WTC11 (cell line): ENCODE data around the gene GGTLC1. TPM values are rescaled to one million over a fixed set of nuclear protein-coding genes. Genes with fewer than 3 reads are reported as not detected.
"Not testable (repeated sequence)": the region's sequence is repeated elsewhere in the genome, so short reads cannot be mapped to it uniquely, and the experiment has no call there.

Experiments
- ATAC-seq: fragments of 200-7000 bp; cut with Tn5 transposase; 2 replicates; pipeline ENCODE4 v1.10.0; 2021; ENCODE audit warnings: mild to moderate bottlenecking, moderate library complexity
- CTCF ChIA-PET: fragments of 300-600 bp; sonication (Branson Sonifier 250); formaldehyde crosslinking; loops from one replicate; lab custom pipeline; 2021; ENCODE audit warnings: antibody characterized with exemption; lab: Charles Lee
- POLR2A ChIA-PET: fragments of 350-600 bp; sonication (Branson Sonifier 250); formaldehyde crosslinking; loops from one replicate; lab custom pipeline; 2021; ENCODE audit warnings: antibody characterized with exemption; lab: Charles Lee
- DNase-seq: peaks from one replicate; pipeline ENCODE4 v3.0.0; 2021; ENCODE audit warnings: low spot score
- H3K27ac Mint-ChIP-seq: 2 replicates; pipeline ENCODE4 v1.8.0; 2021; ENCODE audit warnings: mixed read lengths
- H3K27me3 Mint-ChIP-seq: 2 replicates; pipeline ENCODE4 v1.8.0; 2021; ENCODE audit warnings: low read depth, mild to moderate bottlenecking, moderate library complexity, mixed read lengths
- H3K36me3 Mint-ChIP-seq: 2 replicates; pipeline ENCODE4 v1.8.0; 2021; ENCODE audit warnings: mixed read lengths
- H3K4me1 Mint-ChIP-seq: 2 replicates; pipeline ENCODE4 v1.8.0; 2022; ENCODE audit warnings: mixed read lengths
- H3K4me3 Mint-ChIP-seq: 2 replicates; pipeline ENCODE4 v1.8.0; 2021; ENCODE audit warnings: mild to moderate bottlenecking, moderate library complexity, mixed read lengths
- H3K9me3 Mint-ChIP-seq: 2 replicates; pipeline ENCODE4 v1.8.0; 2021; ENCODE audit warnings: mixed read lengths
- total RNA-seq: library from RNA; stranded (reverse); gene quantifications from 3 replicates; pipeline ENCODE4 v1.2.3, GENCODE V29; 2021

Gene GGTLC1
- total RNA-seq, 1 experiment from 2014 or later = not detected

GRCh38 chr20:23993440-23993839, 4.9 kb upstream of the GGTLC1 start:
- CTCF ChIA-PET = interaction anchor here (0.7 kb wide), 1 partner anchor 167 kb away, joined by 3 read pairs; no protein-coding TSS in a partner anchor
- H3K36me3 Mint-ChIP-seq, POLR2A ChIA-PET, H3K9me3 Mint-ChIP-seq, H3K27me3 Mint-ChIP-seq, H3K4me3 Mint-ChIP-seq, H3K4me1 Mint-ChIP-seq, DNase-seq, H3K27ac Mint-ChIP-seq, ATAC-seq: not testable (repeated sequence)

- H3K4me1 Mint-ChIP-seq, H3K4me3 Mint-ChIP-seq, H3K27ac Mint-ChIP-seq, H3K9me3 Mint-ChIP-seq, POLR2A ChIA-PET, H3K27me3 Mint-ChIP-seq, ATAC-seq, H3K36me3 Mint-ChIP-seq, DNase-seq, CTCF ChIA-PET: not testable (repeated sequence)
Observed at GRCh38 chr20:23990296-23990695, 1.7 kb upstream of the GGTLC1 start.

- H3K4me1 Mint-ChIP-seq, H3K4me3 Mint-ChIP-seq, DNase-seq, CTCF ChIA-PET, H3K36me3 Mint-ChIP-seq, ATAC-seq, H3K27me3 Mint-ChIP-seq, H3K9me3 Mint-ChIP-seq, H3K27ac Mint-ChIP-seq, POLR2A ChIA-PET: not testable (repeated sequence)
Observed at GRCh38 chr20:23988966-23989365, 387 bp upstream of the GGTLC1 start.

GRCh38 chr20:23986716-23987115, 1.9 kb downstream of the GGTLC1 start:
- H3K4me1 Mint-ChIP-seq, H3K27ac Mint-ChIP-seq, H3K27me3 Mint-ChIP-seq, POLR2A ChIA-PET, DNase-seq, ATAC-seq, H3K9me3 Mint-ChIP-seq, H3K36me3 Mint-ChIP-seq, CTCF ChIA-PET, H3K4me3 Mint-ChIP-seq: not testable (repeated sequence)

- H3K4me3 Mint-ChIP-seq, H3K27me3 Mint-ChIP-seq, H3K4me1 Mint-ChIP-seq, POLR2A ChIA-PET, DNase-seq, CTCF ChIA-PET, H3K9me3 Mint-ChIP-seq, H3K36me3 Mint-ChIP-seq, ATAC-seq, H3K27ac Mint-ChIP-seq: not testable (repeated sequence)
Observed at GRCh38 chr20:23986310-23986709, 2.3 kb downstream of the GGTLC1 start.

- CTCF ChIA-PET, H3K4me1 Mint-ChIP-seq, H3K27ac Mint-ChIP-seq, H3K36me3 Mint-ChIP-seq, DNase-seq, POLR2A ChIA-PET, H3K4me3 Mint-ChIP-seq, H3K9me3 Mint-ChIP-seq, ATAC-seq, H3K27me3 Mint-ChIP-seq: not testable (repeated sequence)
Observed at GRCh38 chr20:23985790-23986225, 2.8 kb downstream of the GGTLC1 start.

GRCh38 chr20:23985066-23985789, 3.4 kb downstream of the GGTLC1 start:
- H3K27me3 Mint-ChIP-seq, H3K9me3 Mint-ChIP-seq, H3K4me3 Mint-ChIP-seq, POLR2A ChIA-PET, DNase-seq, H3K4me1 Mint-ChIP-seq, H3K27ac Mint-ChIP-seq, ATAC-seq, H3K36me3 Mint-ChIP-seq: not testable (repeated sequence)
- CTCF ChIA-PET = interaction anchor here (1.1 kb wide), 1 partner anchor 47 kb away, joined by 7 read pairs; no protein-coding TSS in a partner anchor

GRCh38 chr20:23984476-23985023, 4.0 kb downstream of the GGTLC1 start:
- H3K27me3 Mint-ChIP-seq, H3K36me3 Mint-ChIP-seq, DNase-seq, H3K4me3 Mint-ChIP-seq, H3K27ac Mint-ChIP-seq, H3K9me3 Mint-ChIP-seq, ATAC-seq, H3K4me1 Mint-ChIP-seq, POLR2A ChIA-PET: not testable (repeated sequence)
- CTCF ChIA-PET = interaction anchor here (1.1 kb wide), 1 partner anchor 47 kb away, joined by 7 read pairs; no protein-coding TSS in a partner anchor

- POLR2A ChIA-PET, H3K4me3 Mint-ChIP-seq, H3K27me3 Mint-ChIP-seq, H3K27ac Mint-ChIP-seq, H3K36me3 Mint-ChIP-seq, DNase-seq, ATAC-seq, H3K4me1 Mint-ChIP-seq, H3K9me3 Mint-ChIP-seq: not testable (repeated sequence)
- CTCF ChIA-PET = interaction anchor here (0.6 kb wide), 1 partner anchor 178 kb away, joined by 3 read pairs; no protein-coding TSS in a partner anchor
Observed at GRCh38 chr20:23982112-23983018, 6.2 kb downstream of the GGTLC1 start.

- H3K9me3 Mint-ChIP-seq, H3K36me3 Mint-ChIP-seq, H3K4me1 Mint-ChIP-seq, CTCF ChIA-PET, ATAC-seq, DNase-seq, H3K4me3 Mint-ChIP-seq, H3K27me3 Mint-ChIP-seq, POLR2A ChIA-PET, H3K27ac Mint-ChIP-seq: not testable (repeated sequence)
Observed at GRCh38 chr20:23981526-23981925, 7.1 kb downstream of the GGTLC1 start.

- H3K27me3 Mint-ChIP-seq, POLR2A ChIA-PET, CTCF ChIA-PET, ATAC-seq, H3K9me3 Mint-ChIP-seq, H3K27ac Mint-ChIP-seq, H3K36me3 Mint-ChIP-seq, H3K4me3 Mint-ChIP-seq, DNase-seq, H3K4me1 Mint-ChIP-seq: not testable (repeated sequence)
Observed at GRCh38 chr20:23981014-23981413, 7.6 kb downstream of the GGTLC1 start.
